GM19351 (cell line): ENCODE results near the gene RPS2.
"Not testable (repeated sequence)": the region's sequence is repeated elsewhere in the genome, so short reads cannot be mapped to it uniquely, and the experiment has no call there.

Source experiments
- ATAC-seq: cut with Tn5 transposase; IDR thresholded peaks from one replicate; pipeline ENCODE4 v1.9.1; 2021; ENCODE audit warnings: mild to moderate bottlenecking, moderate library complexity; ENCODE audit not compliant: unreplicated experiment

RPS2 gene

DNA sequence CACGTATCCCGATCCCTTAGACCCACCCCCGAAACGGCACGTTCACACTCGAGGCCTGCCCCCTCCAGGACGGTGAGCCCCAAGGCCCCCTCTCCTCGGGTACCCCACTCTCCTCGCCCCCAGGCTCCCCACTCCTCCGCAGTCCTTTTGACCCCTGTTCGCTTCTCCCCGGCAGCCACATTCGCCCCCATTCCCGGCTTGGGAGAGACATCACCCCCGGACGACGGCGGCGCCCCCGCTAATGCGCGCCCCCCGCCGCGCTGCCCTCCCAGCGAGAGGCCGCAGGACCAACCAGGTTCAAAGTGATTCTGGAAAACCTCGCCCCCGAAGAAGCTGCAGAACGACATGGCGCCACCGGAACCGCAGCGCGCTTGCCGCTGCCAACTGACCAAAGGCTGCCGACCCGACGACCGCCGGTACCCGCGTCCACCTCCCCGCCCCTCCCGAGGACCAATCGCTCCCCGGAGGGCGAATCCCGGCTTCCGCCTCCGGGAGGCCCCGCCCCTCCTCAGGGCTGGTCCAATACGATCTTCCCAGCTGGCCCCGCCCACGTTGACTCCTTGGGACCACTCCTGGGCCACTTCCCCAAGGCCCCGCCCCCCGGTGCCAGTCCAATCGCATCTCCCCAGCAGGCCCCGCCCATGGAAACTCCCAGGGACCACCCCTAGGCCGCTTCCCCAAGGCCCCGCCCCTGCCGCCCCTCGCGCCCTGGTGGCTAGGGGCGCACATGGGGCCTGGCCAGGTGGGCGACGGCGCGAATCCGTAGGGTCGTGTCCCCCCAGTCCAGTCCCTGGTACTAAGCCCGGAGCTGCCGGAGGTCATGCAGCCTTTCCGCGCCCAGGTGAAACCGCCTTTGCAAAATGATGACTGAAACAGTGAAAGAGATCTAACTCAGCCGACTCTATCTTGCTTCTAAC is 21.6 kb downstream of the RPS2 start, which contains the start of gene MSRB1:
MSRB1 (minus strand) TSS at position 390 of the 917 bp plus-strand sequence; CDS start at position 347, 43 bp downstream.
- ATAC-seq: peak; percentile 86

GRCh38 chr16:1942047-1942809 is 22.4 kb downstream of the RPS2 start:
- no peak for ATAC-seq

- ATAC-seq: no peak
Observed at GRCh38 chr16:1941162-1942046, 23.2 kb downstream of the RPS2 start.

DNA sequence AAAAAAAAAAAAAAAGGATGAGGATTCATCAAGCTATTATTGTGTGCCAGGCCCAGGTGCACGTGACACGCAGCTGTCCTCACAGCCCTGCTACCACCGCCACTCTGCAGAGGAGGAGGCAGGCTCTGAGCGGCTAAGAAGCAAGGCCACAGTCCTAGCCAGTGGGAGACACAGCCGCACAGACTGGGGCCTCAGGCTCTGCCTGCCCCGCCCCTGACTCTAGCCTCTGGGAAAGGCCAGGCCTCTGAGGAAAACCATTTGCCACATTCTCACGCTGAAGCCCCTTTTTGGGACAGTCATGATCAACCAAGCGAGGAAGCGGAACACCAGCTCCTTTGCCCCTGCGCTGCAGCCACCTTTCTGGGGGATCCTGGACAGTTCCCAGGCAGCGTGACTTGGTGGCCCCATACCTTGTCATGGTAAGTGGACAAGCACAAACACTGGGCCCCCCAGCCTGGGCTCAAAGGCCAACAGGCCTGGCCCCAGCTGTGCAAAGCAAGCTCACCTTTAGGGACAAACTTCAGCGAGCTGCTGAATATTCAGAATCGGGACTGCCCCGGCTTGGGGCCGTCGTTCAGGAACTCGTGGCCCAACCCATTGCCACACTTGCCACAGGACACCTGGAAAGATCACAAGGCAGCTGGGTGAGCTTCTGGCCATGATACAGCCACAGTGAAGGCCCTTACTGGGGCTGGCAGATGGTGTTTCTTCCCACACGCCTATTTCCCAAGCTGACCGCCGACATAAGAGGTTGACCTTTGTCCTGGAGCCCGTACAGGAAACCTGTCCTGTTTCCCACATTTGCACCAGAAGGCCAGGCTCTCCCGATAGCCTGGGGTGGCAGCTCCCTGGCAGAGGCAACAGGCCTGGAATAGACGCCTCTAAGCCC is 24.1 kb downstream of the RPS2 start:
- ATAC-seq: no peak

DNA sequence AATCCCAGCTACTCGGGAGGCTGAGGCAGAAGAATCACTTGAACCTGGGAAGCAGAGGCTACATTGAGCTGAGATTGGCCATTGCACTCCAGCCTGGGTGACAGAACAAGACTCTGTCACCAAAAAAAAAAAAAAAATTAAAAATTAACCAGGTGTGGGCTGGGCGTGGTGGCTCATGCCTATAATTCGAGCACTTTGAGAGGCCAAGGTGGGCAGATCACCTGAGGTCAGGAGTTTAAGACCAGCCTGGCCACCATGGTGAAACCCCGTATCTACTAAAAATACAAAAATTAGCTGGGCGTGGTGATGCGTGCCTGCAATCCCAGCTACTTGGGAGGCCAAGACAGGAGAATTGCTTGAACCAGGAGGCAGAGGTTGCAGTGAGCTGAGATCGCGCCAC is 24.8 kb downstream of the RPS2 start:
- not testable (repeated sequence) for ATAC-seq

GRCh38 chr16:1938910-1939309 is 25.7 kb downstream of the RPS2 start:
- no peak for ATAC-seq

DNA sequence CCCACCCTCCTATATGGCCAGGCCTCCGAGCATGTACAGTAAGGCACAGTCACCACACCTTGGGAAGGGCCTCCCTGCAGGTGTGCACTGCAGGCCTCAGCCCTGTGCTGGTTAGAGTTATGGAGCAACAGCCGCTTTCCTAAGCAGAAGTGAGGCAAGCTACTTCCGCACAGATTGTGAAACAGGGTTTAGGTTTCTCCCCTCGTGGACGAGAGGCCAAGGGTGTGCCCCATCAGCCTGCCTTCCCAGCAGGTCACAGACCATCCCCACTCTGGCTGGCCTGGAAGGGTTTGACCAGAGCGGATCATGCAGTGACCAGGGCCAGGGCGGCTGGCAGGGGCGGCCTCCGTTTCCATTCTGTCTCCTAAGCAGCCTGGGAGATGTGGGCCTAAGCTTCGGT is 26.3 kb downstream of the RPS2 start:
- ATAC-seq: no peak

DNA sequence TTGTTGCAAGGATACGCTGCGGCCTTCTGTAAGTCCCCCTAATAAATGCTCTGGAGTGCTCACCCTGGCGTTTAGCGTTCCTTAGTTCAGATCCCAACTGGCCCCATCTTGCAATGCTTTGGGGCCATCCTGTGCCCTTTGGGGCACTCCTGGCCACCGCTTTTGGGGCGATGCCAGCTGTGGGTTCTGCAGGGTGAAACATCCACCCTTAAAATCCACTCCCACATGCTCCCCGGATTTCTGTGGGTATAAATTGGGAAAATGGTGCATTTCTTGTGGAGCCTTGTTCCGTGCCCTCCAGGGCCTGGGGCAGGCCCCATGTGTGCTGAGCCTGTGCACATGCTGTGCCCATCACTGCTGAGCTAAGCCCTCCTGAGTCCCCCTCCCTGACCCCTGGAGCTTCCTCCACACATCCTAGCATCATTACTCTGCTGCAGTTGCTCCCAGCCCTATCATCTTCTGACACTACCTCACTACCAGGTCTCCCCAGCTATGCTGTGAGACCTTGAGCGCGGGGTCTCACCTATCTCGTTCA is 27.6 kb downstream of the RPS2 start:
- ATAC-seq: no peak

DNA sequence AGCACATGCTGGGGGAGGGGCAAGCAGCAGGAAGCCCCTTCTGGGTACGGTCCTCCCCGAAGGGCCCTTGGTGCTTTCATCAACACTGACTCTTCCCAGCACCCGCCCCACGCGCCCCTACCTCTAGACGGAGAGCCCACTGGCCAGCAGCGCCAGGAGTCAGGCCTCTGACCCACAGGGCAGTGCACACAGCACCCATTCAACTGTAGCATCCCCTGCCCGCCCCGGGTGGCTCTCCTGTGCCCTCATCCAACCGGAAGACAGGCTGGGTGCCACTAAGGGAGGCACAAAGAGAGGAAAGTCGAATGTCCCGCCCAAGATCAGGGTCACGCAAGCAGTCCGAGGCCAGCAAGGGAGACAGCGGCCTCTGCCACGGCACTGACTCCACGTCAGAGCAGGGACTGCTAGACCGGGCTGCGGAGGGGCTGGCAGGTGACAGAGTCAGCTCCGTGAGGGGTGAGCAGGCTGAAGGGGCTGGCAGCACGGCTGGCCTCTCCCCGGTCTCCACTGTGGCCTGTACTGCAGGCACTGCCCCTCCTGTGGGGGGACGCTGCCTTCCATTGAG is 31.4 kb downstream of the RPS2 start:
- ATAC-seq: no peak

DNA sequence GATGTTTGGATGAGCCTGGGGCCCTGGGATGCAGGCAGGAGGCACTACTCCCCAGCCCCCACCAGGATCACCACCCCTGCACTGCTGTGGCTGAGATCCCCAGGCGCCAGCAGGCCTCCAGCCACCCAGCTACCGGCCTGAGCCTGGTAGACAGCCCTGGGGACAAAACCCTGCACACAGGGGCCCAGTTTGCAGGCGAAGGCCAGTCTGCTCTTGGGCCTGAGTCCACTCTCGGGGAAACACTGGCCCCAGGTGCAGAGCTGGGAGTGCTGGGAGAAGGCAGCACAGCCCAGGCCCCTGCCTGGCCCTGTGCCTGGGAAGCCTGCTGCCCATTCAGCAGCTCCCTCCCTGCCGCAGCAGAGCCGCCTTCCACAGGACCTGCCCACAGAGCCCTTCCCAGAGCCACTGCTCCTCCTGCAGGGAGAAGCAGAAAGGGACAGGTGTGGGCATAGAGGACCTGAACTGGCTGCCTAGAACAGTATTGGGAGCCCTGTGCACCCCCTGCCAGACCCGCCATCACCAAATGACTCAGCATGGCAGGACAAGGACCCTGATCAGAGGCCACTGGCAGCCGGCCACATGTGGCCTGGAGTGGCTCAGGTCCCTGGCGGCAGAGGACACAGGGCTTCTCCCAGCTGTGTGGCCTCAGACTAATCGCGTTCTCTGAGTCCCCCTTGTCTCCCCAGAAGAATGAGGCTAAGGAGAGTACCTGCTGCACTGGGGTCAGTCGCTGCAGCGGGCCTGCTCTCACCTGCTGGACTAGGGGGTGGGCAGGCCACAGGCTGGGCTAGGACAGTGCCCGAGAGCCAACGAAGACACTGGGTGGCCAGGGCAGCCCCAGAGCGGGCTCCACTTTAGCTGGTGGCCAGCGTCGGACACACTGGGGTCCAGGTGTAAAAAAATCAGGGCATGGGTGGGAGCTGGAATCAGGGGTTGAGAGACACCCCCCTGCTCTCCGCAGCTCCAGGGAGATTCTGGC is 32.3 kb downstream of the RPS2 start:
- no peak for ATAC-seq

DNA sequence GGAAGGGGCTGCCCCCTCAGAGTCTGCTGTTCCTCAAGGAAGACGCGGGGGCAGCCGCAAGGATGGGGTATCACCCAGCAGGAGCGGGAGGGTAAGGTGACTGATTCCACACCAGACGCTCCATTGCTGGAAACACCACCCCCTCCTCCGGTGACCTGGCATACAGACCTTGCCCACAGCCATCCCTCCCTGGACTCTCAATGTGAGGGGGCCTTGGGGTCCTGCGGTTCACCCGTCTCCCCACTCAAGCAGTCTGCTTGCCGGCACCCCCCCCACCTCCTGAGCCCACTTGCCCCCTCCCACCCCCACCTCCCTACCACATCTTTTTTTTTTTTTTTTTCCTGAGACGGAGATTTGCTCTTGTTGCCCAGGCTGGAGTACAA is 34.3 kb downstream of the RPS2 start:
- ATAC-seq: no peak

GRCh38 chr16:1929578-1930337 is 34.9 kb downstream of the RPS2 start:
- ATAC-seq: peak; percentile 72

- no peak for ATAC-seq
Observed at GRCh38 chr16:1929105-1929504, 35.5 kb downstream of the RPS2 start.

DNA sequence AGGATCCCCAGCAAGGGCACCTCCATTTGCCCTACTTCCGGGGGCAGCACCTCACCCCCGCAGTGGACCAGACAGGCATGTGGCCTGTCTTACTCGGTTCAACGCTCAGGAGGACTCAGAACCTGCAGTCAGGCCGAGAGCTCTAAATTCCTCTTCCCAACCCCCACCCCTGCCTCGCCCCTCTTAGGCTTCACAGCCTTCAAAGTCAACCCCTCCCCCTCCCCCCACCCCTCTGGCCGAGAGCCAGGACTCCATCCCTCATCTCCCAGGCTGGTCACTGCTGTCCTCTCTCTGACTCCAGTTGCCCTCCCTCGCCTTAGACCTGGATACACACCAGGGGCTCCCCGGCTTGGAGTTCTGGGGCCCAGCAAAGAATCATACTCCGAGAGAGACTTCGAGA is 38.4 kb downstream of the RPS2 start:
- ATAC-seq: no peak

DNA sequence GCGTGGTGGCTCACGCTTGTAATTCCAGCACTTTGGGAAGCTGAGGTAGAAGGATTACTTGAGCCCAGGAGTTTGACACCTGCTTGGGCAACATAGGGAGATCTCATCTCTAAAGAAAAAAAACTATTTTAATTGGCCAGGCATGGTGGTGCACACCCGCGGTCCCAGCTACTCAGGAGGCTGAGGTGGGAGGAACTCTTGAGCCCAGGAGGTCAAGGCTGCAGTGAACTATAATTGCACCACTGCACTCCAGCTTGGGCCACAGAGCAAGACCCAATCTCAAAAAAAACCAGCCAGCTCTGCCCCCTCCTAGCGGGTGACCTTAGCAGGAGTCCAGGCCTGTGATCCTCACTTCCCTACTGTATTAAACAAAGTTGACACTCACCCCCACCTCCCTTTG is 40.5 kb downstream of the RPS2 start:
- ATAC-seq: no peak

DNA sequence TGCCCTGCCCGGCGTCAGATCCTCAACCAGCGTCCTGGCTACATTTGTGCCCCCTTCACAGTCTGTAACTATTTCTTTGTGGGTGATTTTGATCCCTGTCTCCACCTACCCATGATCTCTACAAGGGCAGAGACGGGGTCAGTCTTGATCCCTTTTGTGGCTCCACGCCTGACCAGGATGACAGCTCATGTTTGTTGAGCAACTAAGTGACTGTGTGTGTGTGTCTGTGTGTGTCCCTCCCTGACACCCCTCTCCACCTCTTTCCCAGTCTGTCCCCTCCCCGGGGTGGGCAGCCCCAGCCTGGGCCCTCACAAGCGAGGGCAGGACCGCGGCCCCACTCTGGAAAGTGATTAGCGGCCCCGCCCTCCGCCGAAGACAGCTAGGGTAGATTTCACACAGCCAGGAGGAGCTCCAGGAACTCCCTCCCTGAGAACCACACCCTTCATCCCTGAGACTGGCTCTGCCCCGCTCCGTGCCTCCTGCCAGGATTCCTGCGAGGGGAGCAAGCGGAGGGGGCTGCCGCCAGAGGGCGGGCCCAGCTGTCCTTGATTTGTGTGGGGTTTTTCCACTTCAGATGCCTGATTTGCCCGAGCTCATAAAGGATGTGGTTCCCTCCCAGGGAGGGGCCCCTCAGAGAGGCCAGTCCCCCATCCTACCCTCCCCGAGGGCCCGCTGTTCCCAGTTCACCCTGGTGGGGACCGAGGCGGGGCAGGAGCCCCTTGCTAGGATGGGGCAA is 41.2 kb downstream of the RPS2 start:
- ATAC-seq: no peak

DNA sequence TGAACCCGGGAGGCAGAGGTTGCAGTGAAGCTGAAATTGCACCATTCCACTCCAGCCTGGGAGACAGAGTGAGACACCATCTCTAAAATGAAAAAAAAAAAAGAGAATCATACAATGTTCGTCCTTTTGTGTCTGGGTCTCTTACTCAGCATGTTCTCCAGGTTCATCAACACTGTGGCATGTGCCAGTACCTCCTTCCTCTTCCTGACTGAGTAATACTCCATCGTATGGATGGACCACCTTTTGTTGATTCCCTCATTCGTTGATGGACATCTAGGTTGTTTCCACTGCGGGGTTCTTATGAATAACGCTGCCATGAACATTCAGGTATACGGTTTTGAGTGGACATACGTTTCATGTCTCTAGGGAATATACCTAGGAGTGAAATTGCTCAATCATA is 42.3 kb downstream of the RPS2 start:
- ATAC-seq: no peak
